ENCODE measurements around the gene ATP12A.
A peak's percentile ranks its signal among the peaks of the same experiment; 100 is the strongest.

Gene ATP12A

DNA sequence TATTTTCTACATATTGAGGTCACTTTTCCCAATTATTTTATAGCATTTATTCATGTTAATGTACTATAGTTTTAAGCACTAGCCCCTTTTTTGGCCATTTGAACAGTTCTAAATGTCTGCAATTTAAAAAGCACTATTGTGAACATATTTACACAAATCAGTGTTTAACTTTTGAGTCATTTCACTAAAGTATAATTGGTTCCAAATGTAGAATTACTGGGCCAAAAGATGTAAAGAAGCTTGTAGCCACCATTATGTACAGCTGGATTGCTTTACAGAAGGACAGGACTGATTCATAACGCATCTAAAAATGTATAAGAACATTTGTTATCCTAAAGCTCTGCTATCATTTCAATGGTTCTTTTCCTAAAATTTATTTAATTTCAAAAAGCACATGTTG lies 16.6 kb upstream of the ATP12A start:
- H3K36me3 ChIP-seq (ENCODE audit: insufficient read depth, low read length): no peaks in the 10 kb centered on the region
- no peak overlapping the region for H3K27ac ChIP-seq (ENCODE audit: low read depth, low read length)
- no peaks in the 10 kb centered on the region for H3K9me3 ChIP-seq (ENCODE audit: insufficient read depth, low read depth, low read length)
- WGBS: 100% methylated on average over 1 of the region's 1 CpG
- no peak overlapping the region for H3K9ac ChIP-seq (ENCODE audit: low read depth, low read length)
- H3K4me3 ChIP-seq (ENCODE audit: low read length): no peak overlapping the region
- no peaks in the 10 kb centered on the region for H3K4me1 ChIP-seq (ENCODE audit: insufficient read depth, low read length)
- no peaks in the 10 kb centered on the region for H3K27me3 ChIP-seq (ENCODE audit: insufficient read depth, low read length)

DNA sequence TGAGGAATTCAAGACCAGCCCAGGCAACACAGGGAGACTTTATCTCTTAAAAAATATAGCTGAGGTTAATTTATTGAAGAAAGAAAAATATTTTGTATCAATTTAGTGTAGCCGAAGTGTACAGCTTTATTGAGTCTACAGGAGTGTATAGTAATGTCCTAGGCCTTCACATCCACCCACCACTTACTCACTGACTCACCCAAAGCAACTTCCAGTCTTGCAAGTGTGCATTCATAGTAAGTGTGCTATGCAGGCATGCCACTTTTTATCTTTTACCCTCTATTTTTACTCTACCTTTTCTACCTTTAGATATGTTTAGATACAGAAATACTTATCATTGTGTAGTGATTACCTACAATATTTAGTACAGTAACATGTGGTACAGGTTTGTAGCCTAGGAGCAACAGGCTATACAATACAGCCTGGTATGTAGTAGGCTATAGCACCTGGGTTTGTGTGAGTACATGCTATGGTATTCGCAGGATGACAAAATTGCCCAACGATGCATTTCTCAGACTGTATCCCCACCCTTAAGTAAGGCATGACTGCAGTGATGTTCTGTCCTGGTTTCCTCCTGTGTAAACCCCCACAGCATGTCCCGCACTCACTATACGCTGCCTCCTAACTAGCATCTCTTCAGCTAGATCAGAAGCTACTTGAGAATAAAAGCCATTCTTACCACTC lies 15.3 kb upstream of the ATP12A start:
- H3K4me1 ChIP-seq (ENCODE audit: insufficient read depth, low read length): no peaks in the 10 kb centered on the region
- no peak overlapping the region for H3K4me3 ChIP-seq (ENCODE audit: low read length)

DNA sequence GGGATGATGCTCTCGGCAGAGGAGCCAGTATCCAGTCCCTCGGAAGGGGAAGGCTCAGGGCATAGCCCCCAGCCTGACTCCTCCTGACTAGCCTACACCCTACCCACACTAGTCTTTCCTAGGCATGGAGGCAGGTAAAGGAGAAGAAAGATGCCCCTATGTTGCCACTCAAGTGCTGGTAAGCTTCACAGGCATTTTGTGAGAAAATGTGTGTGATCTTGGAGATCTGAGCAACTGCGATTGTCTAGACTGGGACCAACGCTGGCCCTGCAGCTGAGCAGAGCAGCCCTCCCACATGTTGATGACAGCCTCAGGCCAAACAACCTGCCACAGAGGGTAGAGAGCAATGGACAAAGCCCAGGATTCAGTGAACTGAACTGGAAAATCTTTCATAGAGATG lies 11.7 kb upstream of the ATP12A start:
- H3K27ac ChIP-seq (ENCODE audit: low read depth, low read length): no peak overlapping the region
- 90% methylated on average over 4 of the region's 4 CpGs for WGBS

More for the DNA sequence above, 15.3 kb upstream of the ATP12A start:
- no peaks in the 10 kb centered on the region for H3K27me3 ChIP-seq (ENCODE audit: insufficient read depth, low read length)
- 88% methylated on average over 4 of the region's 5 CpGs for WGBS
- H3K9ac ChIP-seq (ENCODE audit: low read depth, low read length): no peak overlapping the region
- no peaks in the 10 kb centered on the region for H3K36me3 ChIP-seq (ENCODE audit: insufficient read depth, low read length)
- H3K9me3 ChIP-seq (ENCODE audit: insufficient read depth, low read depth, low read length): no peaks in the 10 kb centered on the region
- no peak overlapping the region for H3K27ac ChIP-seq (ENCODE audit: low read depth, low read length)

DNA sequence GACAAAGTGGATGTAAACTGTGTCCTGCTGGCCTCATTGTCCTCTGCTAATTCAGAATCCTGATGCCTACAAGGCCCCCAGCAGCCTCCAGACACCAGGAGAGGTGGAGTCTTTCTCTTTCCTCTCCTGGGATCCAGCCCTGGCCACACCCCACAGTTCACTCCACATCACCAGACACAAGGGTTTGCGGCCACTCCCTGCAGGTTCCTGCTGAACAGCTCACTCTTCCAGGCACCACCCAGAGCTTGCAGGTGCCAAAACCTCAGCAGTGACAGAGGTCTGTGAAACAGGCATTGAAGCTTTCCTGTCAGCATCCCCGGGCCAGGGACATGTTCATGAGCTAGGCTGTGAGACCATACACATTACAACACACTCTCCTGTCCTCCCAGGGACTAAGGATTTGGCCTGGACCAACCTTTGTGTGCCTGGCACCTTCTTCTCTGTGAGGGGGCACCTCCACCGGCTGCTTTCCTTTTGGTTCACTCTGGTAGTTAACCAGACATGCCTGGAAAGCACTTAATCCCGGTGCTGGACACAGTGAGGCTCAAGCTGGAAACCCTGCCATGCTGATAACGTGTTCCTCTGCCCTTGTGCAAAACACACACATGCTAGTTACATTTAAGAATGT lies 11.1 kb upstream of the ATP12A start:
- Histone ChIP-seq H3K27me3 (ENCODE audit: insufficient read depth, low read length) (no peaks in the 10 kb centered on the region), H3K36me3 (ENCODE audit: insufficient read depth, low read length) (no peaks in the 10 kb centered on the region), H3K4me3 (ENCODE audit: low read length) (no peak overlapping the region), H3K9me3 (ENCODE audit: insufficient read depth, low read depth, low read length) (no peaks in the 10 kb centered on the region), H3K9ac (ENCODE audit: low read depth, low read length) (no peak overlapping the region), H3K27ac (ENCODE audit: low read depth, low read length) (no peak overlapping the region), H3K4me1 (ENCODE audit: insufficient read depth, low read length) (0 out of 2 replicates have a peak, but pooled peaks cover 4% of the 10 kb centered on the region)
- WGBS: 94% methylated on average over 5 of the region's 5 CpGs

More for the DNA sequence above, 11.7 kb upstream of the ATP12A start:
- Histone ChIP-seq H3K27me3 (ENCODE audit: insufficient read depth, low read length) (no peaks in the 10 kb centered on the region), H3K9ac (ENCODE audit: low read depth, low read length) (no peak overlapping the region), H3K36me3 (ENCODE audit: insufficient read depth, low read length) (no peaks in the 10 kb centered on the region), H3K4me1 (ENCODE audit: insufficient read depth, low read length) (0 out of 2 replicates have a peak, but pooled peaks cover 4% of the 10 kb centered on the region), H3K9me3 (ENCODE audit: insufficient read depth, low read depth, low read length) (no peaks in the 10 kb centered on the region), H3K4me3 (ENCODE audit: low read length) (no peak overlapping the region)

DNA sequence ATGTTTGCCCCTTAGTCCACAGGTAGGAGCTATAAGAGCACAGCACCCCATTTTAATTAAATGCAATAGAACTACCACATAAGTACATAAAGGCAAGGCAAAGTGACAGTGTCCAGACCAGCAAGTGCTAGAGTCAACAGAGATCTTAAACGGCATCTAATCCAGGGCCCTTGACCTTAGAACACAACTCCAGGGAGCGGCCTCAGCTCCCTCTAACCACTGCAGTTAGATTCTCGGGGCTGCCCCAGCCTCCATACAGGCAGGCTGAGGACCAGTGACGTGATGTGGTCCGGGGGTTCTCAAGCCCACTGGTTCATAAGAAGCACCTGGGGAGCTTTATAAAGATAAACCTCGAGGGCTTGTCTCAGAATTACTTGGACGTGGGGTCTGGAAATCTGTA lies 10.0 kb upstream of the ATP12A start:
- H3K9me3 ChIP-seq (ENCODE audit: insufficient read depth, low read depth, low read length): no peaks in the 10 kb centered on the region
- 86% methylated on average over 7 of the region's 7 CpGs for WGBS
- H3K36me3 ChIP-seq (ENCODE audit: insufficient read depth, low read length): no peaks in the 10 kb centered on the region
- H3K9ac ChIP-seq (ENCODE audit: low read depth, low read length): no peak overlapping the region
- H3K27me3 ChIP-seq (ENCODE audit: insufficient read depth, low read length): no peaks in the 10 kb centered on the region
- H3K4me3 ChIP-seq (ENCODE audit: low read length): no peak overlapping the region
- H3K4me1 ChIP-seq (ENCODE audit: insufficient read depth, low read length): 0 out of 2 replicates have a peak, but pooled peaks cover 4% of the 10 kb centered on the region
- no peak overlapping the region for H3K27ac ChIP-seq (ENCODE audit: low read depth, low read length)

DNA sequence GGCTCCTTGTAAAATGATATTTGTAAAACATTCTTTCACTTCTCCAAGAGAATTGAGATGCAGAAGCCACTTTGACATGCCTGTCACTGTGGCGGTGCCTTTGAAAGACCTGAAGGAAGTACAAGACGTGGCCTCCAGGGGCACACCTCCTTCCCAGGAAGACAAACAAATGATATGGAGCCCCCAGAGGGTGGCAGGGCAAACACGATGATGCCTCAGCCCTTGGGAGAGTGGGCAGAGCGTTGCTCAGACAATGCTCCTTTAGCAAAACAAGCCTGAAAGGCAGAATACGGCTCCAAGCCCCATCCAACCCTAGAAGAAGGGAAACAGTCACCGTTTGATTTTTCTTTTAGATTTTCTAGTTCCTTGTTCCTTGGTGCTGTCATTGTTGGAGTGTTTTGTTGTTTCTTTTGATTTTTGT lies 9.2 kb upstream of the ATP12A start:
- Histone ChIP-seq H3K4me1 (ENCODE audit: insufficient read depth, low read length) (0 out of 2 replicates have a peak, but pooled peaks cover 4% of the 10 kb centered on the region), H3K9me3 (ENCODE audit: insufficient read depth, low read depth, low read length) (no peaks in the 10 kb centered on the region), H3K9ac (ENCODE audit: low read depth, low read length) (no peak overlapping the region), H3K36me3 (ENCODE audit: insufficient read depth, low read length) (no peaks in the 10 kb centered on the region), H3K27ac (ENCODE audit: low read depth, low read length) (no peak overlapping the region), H3K4me3 (ENCODE audit: low read length) (peak overlapping the region; percentile 27), H3K27me3 (ENCODE audit: insufficient read depth, low read length) (no peaks in the 10 kb centered on the region)
- 10% methylated on average over 6 of the region's 6 CpGs for whole genome bisulfite sequencing

DNA sequence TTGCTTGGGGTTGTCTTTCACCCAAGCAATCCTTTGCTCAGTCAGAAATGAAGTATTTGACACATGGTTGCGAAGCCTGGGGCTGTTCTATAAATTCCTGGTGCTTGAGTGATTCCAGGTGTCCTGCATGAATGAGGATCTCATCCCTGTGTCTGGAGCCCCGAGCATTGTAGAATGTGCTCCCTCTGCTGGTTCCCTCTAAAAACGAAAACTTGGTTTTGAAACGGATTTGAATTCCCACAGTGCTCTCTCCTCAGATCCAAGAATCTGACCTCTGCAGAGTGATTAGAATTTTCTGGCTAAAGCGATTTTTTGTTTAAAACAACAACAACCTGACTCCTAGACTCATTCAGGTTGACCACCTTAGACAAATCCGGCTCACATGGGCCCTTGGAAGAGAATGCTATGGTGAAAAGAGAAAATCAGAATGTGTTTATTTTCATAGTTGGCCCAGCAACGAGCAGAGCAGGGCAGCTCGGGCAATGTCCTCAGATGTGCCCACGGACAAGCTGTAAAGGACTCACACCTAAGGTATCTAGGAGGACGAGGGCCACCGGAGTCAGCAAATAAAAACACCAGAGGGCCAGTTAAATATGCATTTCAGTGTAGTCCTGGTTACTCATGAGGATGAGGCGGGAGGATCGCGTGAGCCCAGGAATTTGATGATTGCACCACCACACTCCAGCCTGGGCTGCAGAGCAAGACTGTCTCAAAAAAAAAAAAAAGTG lies 8.7 kb upstream of the ATP12A start:
- peak overlapping the region; percentile 27 for H3K4me3 ChIP-seq (ENCODE audit: low read length)
- no peak overlapping the region for H3K27ac ChIP-seq (ENCODE audit: low read depth, low read length)
- H3K4me1 ChIP-seq (ENCODE audit: insufficient read depth, low read length): 0 out of 2 replicates have a peak, but pooled peaks cover 4% of the 10 kb centered on the region
- H3K9me3 ChIP-seq (ENCODE audit: insufficient read depth, low read depth, low read length): no peaks in the 10 kb centered on the region
- no peaks in the 10 kb centered on the region for H3K27me3 ChIP-seq (ENCODE audit: insufficient read depth, low read length)
- no peak overlapping the region for H3K9ac ChIP-seq (ENCODE audit: low read depth, low read length)
- no peaks in the 10 kb centered on the region for H3K36me3 ChIP-seq (ENCODE audit: insufficient read depth, low read length)
- WGBS: 43% methylated on average over 14 of the region's 14 CpGs

DNA sequence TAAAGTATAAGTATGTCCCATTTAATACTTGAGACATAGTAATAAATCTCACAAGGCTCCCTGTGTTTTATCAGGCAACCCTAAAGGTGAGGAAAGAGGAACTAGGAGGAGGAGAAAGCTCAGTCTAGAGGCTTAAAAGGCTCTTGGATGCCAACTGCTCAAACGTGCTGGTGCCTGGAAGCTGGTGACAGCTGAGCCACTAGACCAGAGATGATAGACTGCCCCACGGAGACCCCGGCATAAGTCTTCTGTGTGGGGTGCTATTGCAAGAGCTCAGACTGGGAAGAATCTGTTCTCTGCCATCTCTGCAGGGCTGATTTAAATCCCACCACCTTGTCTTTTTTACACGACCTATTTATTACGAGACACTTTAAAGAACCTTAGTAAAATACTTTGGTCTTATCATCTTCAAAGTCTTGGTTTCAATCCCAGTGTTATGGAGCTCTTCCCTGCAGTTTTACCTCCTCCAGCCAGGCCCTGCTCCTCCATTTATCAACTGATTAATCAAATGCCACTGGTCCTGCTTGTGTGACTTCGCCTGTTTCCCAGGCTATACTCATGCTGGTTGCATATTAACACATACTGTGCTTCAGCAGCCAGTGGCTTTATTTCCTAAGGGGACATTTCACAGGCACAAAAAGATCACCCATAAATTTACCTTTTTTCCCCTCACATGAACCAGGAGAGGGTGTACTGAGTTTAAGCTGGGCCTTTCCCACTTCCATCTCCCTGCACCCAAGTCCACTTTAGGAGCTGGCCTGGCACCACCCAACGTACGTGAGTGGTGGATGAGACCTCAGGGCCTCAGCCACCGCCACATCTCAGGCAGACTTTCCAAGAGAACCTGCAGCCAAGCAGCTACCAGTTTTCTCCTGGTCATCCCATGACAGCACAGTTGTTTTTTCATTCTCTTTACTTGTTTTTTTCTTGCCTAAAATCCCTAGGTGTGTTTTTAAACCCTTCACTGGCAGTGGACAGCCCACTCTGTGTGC lies 7.8 kb upstream of the ATP12A start:
- Histone ChIP-seq H3K27me3 (ENCODE audit: insufficient read depth, low read length) (no peaks in the 10 kb centered on the region), H3K27ac (ENCODE audit: low read depth, low read length) (no peak overlapping the region), H3K36me3 (ENCODE audit: insufficient read depth, low read length) (no peaks in the 10 kb centered on the region), H3K4me1 (ENCODE audit: insufficient read depth, low read length) (0 out of 2 replicates have a peak, but pooled peaks cover 4% of the 10 kb centered on the region), H3K9ac (ENCODE audit: low read depth, low read length) (no peak overlapping the region), H3K4me3 (ENCODE audit: low read length) (no peak overlapping the region), H3K9me3 (ENCODE audit: insufficient read depth, low read depth, low read length) (no peaks in the 10 kb centered on the region)
- WGBS: 85% methylated on average over 9 of the region's 9 CpGs

DNA sequence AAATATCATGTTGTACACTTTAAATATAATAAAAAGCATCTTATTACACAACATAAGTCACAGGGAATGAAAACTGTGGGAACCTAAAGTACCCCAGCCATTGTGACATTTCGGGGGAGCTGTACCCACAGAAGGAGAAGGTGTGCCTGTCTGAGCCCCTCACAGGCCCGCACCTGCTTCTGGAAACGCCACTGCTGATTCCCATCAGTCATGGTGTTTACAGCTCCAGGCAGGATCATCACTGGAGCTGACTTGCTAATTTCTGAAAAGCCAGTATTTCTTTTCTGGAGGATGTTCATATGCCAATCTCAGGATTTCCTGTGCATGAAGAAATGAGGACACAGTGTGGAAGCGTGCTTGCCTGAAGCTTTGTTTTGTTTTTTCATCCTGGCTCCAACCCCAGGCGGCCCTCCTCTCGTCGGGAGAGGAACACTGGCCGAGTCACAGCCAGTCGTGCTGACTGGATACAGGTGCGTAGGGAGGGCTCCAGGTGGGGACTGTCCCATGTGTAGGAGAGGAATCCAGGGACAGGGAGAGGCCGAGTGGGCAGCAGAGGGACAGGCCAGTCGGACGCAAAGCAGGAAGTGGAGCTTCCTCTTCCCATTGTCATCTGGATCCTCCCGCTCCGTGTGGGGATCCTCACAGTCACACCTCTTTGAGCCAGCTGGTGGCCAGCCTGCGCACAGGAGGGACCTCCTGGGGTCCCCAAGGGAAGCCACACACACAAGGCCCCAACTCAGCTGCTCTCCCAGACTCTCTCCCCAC lies 4.2 kb upstream of the ATP12A start:
- Histone ChIP-seq H3K27ac (ENCODE audit: low read depth, low read length) (no peak overlapping the region), H3K36me3 (ENCODE audit: insufficient read depth, low read length) (no peaks in the 10 kb centered on the region), H3K4me1 (ENCODE audit: insufficient read depth, low read length) (0 out of 2 replicates have a peak, but pooled peaks cover 3% of the 10 kb centered on the region), H3K27me3 (ENCODE audit: insufficient read depth, low read length) (peaks cover 32% of the 10 kb centered on the region), H3K4me3 (ENCODE audit: low read length) (no peak overlapping the region), H3K9me3 (ENCODE audit: insufficient read depth, low read depth, low read length) (no peaks in the 10 kb centered on the region), H3K9ac (ENCODE audit: low read depth, low read length) (no peak overlapping the region)
- 81% methylated on average over 16 of the region's 16 CpGs for WGBS

DNA sequence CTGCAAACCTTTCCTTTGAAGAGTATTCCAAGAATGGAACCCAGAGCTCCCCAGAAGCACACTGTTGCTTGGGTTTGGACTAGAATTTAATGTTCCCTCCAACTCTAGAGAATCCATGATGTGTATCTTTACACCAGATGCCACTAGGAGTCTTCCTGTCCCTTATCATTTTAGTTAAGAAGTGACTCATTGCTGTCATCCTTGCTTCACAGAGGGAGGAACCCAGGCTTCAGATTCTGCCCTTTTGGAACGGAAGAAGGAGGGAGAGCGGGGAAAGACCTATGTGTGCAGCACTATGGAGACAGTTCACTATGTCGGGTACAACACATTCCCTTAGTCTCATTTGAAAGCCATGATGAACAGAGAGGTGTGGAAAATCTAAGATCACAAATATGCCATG lies 2.1 kb upstream of the ATP12A start:
- H3K9me3 ChIP-seq (ENCODE audit: insufficient read depth, low read depth, low read length): no peaks in the 10 kb centered on the region
- no peak overlapping the region for H3K27ac ChIP-seq (ENCODE audit: low read depth, low read length)
- WGBS: 90% methylated on average over 3 of the region's 3 CpGs
- no peaks in the 10 kb centered on the region for H3K36me3 ChIP-seq (ENCODE audit: insufficient read depth, low read length)
- no peaks in the 10 kb centered on the region for H3K4me1 ChIP-seq (ENCODE audit: insufficient read depth, low read length)
- H3K4me3 ChIP-seq (ENCODE audit: low read length): no peak overlapping the region
- H3K27me3 ChIP-seq (ENCODE audit: insufficient read depth, low read length): peaks cover 41% of the 10 kb centered on the region
- no peak overlapping the region for H3K9ac ChIP-seq (ENCODE audit: low read depth, low read length)

Measured in HUES64 (cell line).